GM19328 (cell line): Measurements from ENCODE around the gene DHDH.
"Not testable (repeated sequence)": the region's sequence is repeated elsewhere in the genome, so short reads cannot be mapped to it uniquely, and the experiment has no call there.

Source experiments
- ATAC-seq: cut with Tn5 transposase; IDR thresholded peaks from one replicate; pipeline ENCODE4 v1.9.1; 2021; ENCODE audit warnings: mild to moderate bottlenecking, moderate library complexity; ENCODE audit not compliant: unreplicated experiment

DHDH gene

GRCh38 chr19:48914181-48914580 is 19.3 kb upstream of the DHDH start:
- ATAC-seq, result no peak

GRCh38 chr19:48915757-48916156 is 17.7 kb upstream of the DHDH start:
- no peak for ATAC-seq

- ATAC-seq, result no peak
These were observed 15.4 kb upstream of the DHDH start for GRCh38 chr19:48918071-48918470.

- ATAC-seq, result no peak
These were observed 14.7 kb upstream of the DHDH start for GRCh38 chr19:48918801-48919247.

- not testable (repeated sequence) for ATAC-seq
These were observed 14.2 kb upstream of the DHDH start for GRCh38 chr19:48919271-48919670.

- no peak for ATAC-seq
These were observed 12.6 kb upstream of the DHDH start for GRCh38 chr19:48920949-48921348.

- ATAC-seq, result no peak
These were observed 11.6 kb upstream of the DHDH start for GRCh38 chr19:48921721-48922500.

GRCh38 chr19:48922548-48923490 is 10.7 kb upstream of the DHDH start:
- no peak for ATAC-seq

- ATAC-seq, result no peak
These were observed 8.2 kb upstream of the DHDH start for GRCh38 chr19:48925240-48925843.

- ATAC-seq, result not testable (repeated sequence)
These were observed 7.6 kb upstream of the DHDH start for GRCh38 chr19:48925890-48926289.

GRCh38 chr19:48926909-48927308 is 6.6 kb upstream of the DHDH start:
- no peak for ATAC-seq

- ATAC-seq, result not testable (repeated sequence)
These were observed 5.8 kb upstream of the DHDH start for GRCh38 chr19:48927692-48928091.

- no peak for ATAC-seq
These were observed 5.1 kb upstream of the DHDH start for GRCh38 chr19:48928164-48929025.

- ATAC-seq, result no peak
These were observed 1.3 kb downstream of the DHDH start for GRCh38 chr19:48934837-48935236.

- no peak for ATAC-seq
These were observed 2.4 kb downstream of the DHDH start for GRCh38 chr19:48935864-48936263.

- ATAC-seq, result no peak
These were observed 4.8 kb downstream of the DHDH start for GRCh38 chr19:48938256-48938655.

GRCh38 chr19:48940902-48941301 is 7.4 kb downstream of the DHDH start:
- ATAC-seq, result no peak

- no peak for ATAC-seq
These were observed 9.6 kb downstream of the DHDH start for GRCh38 chr19:48943081-48943480.

- ATAC-seq, result no peak
These were observed 11.9 kb downstream of the DHDH start for GRCh38 chr19:48945415-48945814.

- no peak for ATAC-seq
These were observed 12.3 kb downstream of the DHDH start for GRCh38 chr19:48945817-48946216.
